RCC 7860 (cell line): ENCODE results near the gene CMTM5.

ENCODE experiments used
- DNase-seq: peaks from one replicate; pipeline ENCODE4 v3.0.0-alpha.2; 2015; ENCODE audit warnings: low spot score
- FAIRE-seq: peaks from 2 replicates; lab custom pipeline; 2012; peaks lifted over from hg19 to GRCh38; lab: Jason Lieb, UNC

The CMTM5 gene

DNA sequence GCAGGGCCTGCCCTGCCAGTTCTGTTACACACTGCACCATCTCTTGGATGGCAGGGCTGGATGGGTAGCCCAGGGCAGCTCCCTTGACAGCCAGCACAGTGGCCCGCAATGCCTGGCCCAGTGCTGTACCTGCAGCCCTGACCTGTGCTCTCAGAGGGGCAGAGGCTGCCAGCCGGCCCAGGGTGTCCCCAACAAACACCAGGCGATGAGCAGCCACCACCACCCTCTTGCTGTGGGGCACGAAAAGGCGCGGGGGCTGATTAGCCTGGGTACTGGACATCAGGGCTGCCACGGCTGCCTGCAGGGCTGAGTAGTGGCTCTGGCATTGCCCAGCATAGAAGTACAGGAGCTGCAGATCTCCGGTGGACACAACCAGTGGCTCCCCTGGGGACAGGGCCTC, 19.6 kb upstream of the CMTM5 start:
- DNase-seq (no peak), FAIRE-seq (no peak)

DNA sequence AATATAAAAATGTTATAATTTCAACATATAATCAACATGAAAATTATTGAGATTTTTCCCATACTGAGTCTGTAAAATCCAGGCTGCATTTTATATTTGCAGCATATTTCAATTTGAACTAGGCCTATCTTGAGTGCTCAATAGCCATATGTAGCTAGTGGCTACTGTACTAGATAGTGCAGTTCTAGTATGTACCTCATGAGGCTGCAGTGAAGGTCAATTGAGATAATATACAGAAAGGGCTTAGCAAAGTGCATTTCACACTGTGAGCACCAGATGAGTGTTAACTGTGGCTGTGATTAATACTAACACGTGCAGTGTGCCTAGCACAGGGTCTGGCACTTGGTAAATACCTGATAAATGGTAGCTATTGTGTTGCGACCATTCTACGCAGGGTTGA, 18.8 kb upstream of the CMTM5 start:
- FAIRE-seq (no peak), DNase-seq (no peak)

DNA sequence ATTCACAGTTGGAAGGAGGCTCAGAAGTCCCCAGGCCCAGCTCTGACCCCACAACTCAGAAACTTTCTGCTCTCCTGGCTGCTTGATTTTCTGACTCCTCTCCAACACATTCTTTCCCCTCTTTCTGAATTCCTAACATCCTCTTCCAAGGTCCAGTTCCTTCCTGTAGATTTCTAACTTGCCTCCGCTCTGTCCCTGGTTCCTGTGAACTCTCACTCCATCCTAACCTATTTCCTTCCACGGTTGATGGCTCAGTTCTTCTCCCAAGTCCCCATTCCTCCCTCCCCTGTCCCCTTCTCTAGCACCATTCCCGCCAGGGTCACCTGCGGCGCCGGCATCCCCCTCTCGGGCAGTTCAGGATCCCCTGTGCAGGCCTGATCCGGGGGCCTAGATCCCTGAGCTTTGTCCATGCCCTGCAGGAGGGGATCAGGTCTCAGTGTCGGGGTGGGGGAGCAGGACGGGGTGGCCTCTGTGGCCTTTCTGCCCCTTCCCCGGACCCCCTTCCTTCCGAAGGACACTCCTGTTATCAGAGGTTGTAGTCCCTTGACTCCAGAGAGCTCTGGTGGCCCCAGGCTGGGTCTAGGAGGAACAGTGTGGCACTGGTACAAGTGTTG, 18.2 kb upstream of the CMTM5 start:
- DNase-seq = no peak
- no peak for FAIRE-seq

DNA sequence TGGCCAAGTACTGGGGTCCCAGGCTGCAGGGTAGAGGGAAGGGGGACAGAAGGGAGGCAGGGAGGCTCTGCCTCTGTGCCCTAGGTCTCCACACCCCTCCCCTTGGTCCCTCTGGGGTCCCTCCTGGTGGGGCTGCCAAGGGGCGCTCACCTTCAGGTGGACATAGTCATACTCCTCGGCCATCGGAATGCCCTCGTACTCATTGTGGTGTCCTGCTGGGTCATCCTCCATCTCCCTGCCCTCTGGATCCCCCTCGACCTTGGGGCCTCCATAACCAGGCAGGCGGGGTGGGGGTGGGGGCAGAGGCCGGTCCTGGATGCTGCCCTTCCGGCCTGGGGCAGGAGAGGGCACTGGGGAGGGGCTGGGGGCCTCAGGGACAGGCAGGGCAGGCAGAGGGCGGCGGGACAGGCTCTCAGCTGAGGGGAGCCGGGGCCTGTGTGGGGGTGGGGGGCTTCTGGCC, 17.6 kb upstream of the CMTM5 start:
- no peak for FAIRE-seq
- no peak for DNase-seq

DNA sequence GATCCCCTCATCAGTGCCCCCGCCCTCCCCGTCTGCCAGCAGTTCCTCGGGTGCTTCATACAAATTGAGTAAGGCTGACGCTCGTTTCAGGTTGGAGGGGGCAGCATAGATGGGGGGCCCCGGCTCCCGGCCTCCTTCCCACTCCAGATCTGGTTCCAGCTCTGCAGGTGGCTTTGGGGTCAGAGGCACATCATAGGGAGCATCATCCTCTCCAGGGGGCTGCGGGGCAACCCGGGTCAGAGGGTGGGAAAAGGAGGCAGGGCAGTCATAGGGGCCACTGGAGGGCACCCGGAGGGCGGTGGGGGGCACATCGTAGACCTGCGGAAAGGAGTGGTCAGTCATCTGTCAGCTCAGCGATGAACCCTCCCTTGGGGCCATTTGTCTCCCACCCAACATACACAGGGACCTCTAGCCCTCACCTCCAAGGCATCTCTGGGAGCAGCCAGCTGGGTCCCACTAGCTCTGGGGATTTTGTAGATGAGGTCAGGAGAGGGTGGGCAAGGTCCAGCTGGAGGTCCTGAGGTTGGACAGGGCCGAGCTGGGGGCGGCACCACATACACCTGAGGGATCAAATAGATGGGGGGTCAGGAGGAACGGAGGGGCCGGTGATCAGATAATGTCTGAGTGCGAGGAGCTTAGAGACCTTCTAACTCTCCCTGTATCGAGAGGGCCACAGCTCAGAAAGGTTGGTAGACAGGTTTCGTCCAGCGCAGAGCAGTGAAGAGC, 17.0 kb upstream of the CMTM5 start:
- FAIRE-seq = no peak
- no peak for DNase-seq

DNA sequence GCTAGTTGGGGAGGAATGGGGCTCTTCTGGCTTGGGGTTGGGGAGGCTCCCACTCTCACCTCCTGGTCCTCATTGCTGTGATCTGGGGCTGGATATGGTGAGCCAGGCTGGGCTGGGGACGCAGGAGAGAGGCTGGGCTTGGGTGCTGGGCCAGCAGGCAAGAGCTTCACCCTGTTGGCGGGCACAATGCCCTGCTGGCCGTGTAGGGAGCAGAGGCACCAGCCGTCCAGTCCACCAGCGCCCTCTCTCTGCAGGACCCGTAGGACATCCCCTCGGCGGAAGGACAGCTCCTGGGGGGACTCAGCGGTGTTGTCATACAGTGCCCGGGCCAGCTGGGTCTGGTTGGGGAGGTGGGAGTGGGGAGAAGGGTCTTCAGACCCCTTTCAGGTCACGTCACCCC, 16.4 kb upstream of the CMTM5 start:
- no peak for DNase-seq
- FAIRE-seq = no peak

DNA sequence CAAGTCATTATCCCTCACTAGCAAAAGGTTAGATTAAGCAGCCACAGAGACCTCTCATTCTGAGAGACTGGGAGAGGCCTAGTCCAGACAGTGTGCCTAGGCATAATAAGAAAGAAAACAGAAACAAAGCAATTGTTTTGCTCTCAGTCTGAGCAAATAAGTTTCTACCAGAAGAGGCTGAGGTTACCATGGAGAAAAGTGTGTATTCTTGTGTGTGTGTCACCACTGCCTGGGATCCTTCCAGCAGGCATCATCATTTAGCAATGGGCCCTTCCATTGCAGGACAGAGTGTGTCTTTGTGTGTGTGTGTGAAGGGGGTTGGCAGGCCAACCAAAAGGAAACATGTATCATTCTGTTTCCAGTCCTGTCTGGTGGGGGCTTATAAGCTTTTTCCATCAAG, 15.5 kb upstream of the CMTM5 start:
- DNase-seq = no peak
- FAIRE-seq = no peak

DNA sequence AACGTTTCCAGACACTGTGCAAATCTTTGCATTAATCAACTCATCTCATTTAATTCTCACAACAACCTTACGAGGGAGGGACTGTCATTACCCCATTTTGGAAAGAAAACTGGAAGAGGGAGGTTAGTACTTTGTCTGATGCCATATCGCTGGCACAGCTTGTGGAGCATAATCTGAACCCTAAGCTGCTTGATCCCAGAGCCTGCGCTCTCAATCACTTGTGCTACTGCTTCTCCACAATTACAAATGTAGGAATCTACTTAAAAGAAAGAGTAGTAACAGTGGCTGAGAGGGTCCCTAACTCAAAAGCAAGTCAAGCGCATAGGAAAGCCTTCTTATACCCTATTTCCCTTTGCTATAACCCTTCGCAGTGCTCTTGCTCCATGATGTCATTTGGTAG, 15.1 kb upstream of the CMTM5 start:
- FAIRE-seq (no peak), DNase-seq (no peak)

DNA sequence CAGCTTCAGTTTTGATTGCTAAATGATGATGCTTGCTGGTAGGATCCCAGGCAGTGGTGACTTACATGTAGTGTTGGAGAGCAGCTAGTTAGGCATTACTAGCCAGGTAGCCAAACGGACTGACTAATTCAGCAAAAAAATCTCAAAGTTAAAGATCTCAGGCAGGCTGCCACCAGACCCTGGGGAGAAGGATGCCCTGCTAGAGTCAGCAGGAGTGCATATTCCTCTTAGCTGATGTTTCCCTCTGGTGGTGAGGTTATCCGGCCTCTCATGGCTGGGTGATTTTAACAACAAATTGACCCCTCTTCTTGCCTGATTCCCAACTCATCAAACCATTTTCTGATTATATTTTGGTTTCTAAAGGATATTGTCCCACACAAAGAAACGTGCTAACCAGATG, 14.6 kb upstream of the CMTM5 start:
- DNase-seq (no peak), FAIRE-seq (no peak)

DNA sequence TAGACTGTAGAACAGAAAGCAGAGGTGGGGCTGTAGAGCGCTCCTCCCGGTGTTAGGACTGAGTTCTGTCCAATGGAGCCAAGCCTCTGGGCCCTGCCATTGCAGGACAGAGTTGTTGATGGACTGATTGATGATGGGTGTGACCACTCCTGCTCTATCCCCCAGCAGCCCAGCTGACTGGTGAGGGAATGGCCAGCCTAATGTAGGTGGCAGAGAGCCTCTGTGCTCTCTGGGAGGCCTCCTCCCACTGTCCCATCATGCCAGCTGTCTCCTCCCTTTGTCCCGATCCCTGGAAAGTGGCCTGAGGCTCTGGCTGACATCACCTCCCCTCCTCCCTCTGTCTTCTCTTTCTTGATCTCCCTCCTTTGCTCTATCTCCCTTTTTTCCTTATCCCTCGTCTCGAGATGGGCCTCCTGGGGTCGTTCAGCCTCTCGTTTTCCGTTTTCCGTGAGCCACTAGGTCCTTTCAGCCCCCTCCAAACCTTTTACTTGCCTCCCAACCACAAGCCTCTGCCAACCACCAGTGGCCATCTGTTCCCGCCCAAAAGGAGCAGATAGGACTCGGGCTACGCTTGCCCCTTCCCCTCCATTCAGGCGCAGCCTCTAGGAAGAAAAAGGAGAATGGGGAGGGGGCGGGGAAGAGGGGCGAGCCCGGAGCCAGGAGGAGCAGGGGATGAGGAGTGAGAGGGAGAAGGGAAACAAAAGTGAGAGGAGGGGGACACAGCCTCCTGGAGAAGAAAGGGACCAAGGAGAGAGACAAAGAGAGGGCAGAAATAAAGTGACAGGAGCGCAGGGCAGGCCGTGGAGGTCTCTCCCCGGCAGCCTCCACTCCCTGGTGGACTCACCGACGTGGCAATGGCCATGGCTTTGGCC, 12.4 kb upstream of the CMTM5 start:
- DNase-seq (no peak), FAIRE-seq (no peak)

DNA sequence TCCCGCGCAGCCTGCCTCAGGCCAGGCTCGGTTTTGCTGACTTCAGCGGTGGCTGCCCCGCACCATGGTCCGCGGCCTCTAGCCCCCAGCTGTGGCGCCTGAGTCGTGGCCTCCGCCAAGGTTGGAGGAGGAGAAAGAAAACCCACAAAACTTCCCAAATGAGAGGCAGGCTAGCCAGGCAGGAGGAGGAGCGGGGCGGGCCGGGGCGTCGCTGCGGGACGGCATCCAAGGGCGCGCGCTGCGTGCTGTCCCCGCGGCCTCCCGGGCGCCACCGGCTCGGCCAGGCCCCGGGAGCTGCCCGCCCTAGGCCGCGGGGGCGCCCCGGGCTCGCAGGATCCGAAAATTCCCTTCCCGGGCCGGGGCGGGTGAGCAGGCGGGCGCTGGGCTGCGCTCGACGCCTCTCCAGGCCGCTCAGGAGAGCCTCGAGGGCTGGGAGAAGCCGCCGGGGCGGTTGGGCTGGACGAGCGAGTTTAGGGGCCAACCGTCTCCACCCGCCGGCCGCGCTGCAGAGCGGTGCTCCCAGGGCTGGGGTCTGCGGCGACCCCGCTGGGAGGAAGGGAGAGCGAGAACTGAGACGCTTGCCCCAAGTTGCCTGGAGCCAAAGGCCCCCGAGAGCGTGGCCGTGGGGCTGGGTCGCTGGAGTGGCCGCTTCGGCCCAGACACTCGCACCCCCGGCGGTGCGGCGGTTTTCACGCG, 11.7 kb upstream of the CMTM5 start, which contains the start of gene EFS:
Gene EFS, minus strand, starts transcription at position 137 of the 696 bp plus-strand sequence. CDS start 147 bp downstream, outside the sequence.
- DNase-seq (no peak), FAIRE-seq (no peak)

DNA sequence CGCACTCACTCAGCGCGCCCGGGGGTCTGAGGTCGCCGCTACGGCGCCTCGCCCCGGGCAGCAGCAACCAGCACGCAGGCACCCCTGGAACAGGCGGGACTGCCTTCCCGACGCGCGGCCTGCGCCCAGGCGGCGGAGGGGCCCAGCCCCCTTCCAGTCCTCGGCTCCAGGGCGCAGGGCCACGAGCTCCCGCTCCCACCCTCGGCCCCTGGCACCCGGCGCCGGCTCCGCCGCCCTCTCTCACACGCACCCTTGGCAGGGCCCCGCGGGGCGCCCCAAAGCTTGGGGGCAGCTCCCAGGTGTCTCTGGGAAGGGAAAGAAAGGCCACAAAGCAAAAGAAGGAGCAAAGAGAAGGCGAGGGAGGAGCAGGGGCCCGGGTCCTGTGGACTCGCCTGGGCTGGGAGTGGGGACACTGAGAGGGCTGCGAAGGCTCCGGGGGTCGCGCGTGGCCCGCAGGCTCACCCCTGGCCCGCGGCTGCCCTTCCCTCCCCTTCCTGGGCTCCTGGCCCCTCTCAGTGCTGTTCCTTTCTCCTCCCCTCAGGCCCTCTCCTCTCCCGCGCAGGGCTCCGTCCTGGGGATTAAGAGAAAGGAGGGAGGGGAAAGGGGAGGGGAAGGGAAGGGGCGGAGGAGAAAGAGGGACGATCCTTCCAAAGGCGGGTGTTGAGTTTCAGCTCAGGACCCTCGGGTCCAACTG, 11.0 kb upstream of the CMTM5 start:
- DNase-seq = no peak

DNA sequence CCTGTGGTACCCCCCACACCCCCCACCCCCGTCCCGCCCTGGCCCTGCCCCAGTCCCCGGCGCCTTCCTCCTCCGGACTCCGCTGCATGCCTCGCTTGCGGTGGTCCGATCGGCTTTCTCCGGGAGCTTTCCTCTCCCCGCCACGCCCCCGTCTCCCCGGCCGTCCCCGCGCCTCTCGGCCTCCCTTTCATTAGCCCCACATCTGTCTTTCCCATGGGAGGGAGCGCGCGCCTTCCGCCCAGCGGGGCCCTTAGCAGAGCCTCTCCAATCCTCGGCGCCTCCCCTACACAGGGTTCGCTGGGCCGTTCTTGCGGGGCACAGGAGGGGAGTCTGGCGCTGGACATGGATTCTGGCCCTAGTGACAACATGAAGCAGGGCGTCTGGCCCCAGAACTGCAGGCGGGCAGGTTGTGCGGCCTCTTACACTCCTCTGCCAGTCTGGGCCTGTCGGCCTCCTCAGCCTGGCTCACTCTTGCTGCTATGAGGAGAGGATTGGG, 10.4 kb upstream of the CMTM5 start:
- FAIRE-seq (no peak), DNase-seq (no peak)

More for the DNA sequence above, 11.0 kb upstream of the CMTM5 start:
- FAIRE-seq = no peak

DNA sequence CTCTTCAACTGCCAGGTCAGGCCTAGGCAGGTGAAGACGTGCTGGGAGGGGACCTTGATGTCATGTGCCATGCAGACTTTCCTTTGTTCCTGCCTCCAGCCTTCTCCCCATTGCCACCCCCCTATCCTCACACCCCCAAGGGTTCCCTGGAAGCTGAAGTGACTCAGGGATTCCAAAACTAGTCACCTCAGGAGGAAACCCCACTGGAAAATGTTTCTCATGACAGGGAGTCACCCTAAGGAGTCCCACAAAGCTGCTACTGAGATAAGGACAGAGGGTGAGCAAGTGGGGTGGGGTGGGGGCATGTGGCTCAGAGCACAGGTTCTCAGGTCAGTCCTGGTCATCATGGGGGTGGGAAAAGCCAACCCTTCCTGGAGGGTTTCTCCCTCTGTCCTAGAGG, 6.6 kb upstream of the CMTM5 start:
- no peak for DNase-seq
- no peak for FAIRE-seq

DNA sequence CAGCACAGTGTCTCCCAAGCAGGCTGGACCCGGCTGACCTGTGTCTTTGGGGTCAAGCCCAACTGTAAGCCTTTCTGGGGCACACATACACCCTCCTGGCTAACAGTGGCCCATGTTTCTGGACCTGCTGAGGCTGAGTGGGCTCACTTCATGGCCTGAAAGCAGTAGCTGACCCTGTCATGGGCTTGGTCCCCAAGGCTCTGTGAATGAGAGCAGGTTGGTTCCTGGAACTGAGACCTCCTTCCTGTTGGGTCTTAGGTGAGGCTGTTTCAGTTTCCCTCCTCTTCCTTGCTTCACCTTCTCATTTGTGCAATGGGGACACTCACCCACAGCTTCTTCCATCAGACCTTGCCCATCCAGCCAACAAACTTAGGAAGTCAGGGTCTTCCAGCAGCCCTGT, 5.0 kb upstream of the CMTM5 start:
- DNase-seq (no peak), FAIRE-seq (no peak)

DNA sequence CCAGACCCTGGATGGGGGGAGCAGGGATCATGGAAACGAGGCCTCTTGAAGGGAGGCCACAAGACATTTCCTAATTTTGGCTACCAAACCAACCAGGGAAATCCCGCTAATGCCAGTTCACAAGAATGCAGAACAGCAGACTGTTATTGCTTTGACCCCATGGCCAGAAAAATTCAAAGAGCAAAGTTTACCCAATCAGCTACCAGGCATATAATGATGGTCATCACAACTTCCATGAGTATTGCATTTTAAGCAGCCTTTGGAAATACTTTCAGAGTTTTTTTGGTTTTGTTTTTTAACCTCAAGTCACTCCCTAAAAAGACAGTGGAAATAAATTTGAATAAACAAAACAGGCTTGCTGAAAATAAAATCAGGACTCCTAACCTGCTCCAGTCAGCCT, 4.3 kb upstream of the CMTM5 start, which contains the start of gene IL25:
Gene IL25, plus strand, starts transcription at position 301 of the 400 bp plus-strand sequence.
- no peak for FAIRE-seq
- no peak for DNase-seq

DNA sequence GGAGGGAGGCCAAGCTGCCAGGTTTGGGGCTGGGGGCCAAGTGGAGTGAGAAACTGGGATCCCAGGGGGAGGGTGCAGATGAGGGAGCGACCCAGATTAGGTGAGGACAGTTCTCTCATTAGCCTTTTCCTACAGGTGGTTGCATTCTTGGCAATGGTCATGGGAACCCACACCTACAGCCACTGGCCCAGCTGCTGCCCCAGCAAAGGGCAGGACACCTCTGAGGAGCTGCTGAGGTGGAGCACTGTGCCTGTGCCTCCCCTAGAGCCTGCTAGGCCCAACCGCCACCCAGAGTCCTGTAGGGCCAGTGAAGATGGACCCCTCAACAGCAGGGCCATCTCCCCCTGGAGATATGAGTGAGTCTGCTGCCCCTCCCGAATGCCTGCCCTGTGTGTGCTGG, 3.8 kb upstream of the CMTM5 start:
- FAIRE-seq = no peak

DNA sequence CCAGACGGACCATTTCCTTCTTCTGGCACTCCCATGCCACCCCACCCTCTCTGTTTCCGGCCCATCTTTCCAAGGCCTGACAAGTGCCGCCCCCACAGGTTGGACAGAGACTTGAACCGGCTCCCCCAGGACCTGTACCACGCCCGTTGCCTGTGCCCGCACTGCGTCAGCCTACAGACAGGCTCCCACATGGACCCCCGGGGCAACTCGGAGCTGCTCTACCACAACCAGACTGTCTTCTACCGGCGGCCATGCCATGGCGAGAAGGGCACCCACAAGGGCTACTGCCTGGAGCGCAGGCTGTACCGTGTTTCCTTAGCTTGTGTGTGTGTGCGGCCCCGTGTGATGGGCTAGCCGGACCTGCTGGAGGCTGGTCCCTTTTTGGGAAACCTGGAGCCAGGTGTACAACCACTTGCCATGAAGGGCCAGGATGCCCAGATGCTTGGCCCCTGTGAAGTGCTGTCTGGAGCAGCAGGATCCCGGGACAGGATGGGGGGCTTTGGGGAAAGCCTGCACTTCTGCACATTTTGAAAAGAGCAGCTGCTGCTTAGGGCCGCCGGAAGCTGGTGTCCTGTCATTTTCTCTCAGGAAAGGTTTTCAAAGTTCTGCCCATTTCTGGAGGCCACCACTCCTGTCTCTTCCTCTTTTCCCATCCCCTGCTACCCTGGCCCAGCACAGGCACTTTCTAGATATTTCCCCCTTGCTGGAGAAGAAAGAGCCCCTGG, 1.2 kb upstream of the CMTM5 start:
- FAIRE-seq = no peak
- no peak for DNase-seq

More for the DNA sequence above, 3.8 kb upstream of the CMTM5 start:
- no peak for DNase-seq

DNA sequence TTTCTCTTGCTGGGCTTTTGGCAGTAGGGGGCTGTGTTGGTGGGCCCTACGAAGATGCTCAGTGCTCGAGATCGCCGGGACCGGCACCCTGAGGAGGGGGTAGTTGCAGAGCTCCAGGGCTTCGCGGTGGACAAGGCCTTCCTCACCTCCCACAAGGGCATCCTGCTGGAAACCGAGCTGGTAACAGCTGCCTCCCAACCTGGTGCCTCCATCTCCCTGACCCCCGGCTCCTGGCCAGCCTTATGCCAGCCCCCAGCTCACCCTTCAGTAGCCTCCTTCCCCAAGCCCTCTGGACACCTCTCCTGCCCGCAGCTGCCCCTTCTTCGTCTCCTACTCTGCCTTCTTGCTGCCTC, 328 bp downstream of the CMTM5 start:
- FAIRE-seq = no peak
- DNase-seq = no peak
